Testis (tissue), 3 donors: ENCODE measurements around the gene PI4KA. TPM values are rescaled to one million over a fixed set of nuclear protein-coding genes. Genes with fewer than 3 reads are reported as not detected.
"Not testable (repeated sequence)": the region's sequence is repeated elsewhere in the genome, so short reads cannot be mapped to it uniquely, and the experiment has no call there.

Source experiments
- DNase-seq: peaks from one replicate; pipeline ENCODE4 v3.0.0-alpha.2; 2019
- H3K27ac ChIP-seq, 2 donors: fragments of 200-600 bp; sonication (generic); one replicate each; pipeline ENCODE4 v1.5.1; 2019
- H3K27me3 ChIP-seq: fragments of 200-600 bp; sonication (generic); one replicate; pipeline ENCODE4 v1.5.1; 2019
- H3K36me3 ChIP-seq: fragments of 200-600 bp; sonication (generic); one replicate; pipeline ENCODE4 v1.5.1; 2017; ENCODE audit warnings: low read depth; ENCODE audit errors: missing control alignments
- H3K4me1 ChIP-seq: fragments of 200-600 bp; sonication (generic); one replicate; pipeline ENCODE4 v1.5.1; 2019
- H3K4me3 ChIP-seq, 2 donors: fragments of 200-600 bp; sonication (generic); one replicate each; pipeline ENCODE4 v1.5.1; 2017 to 2019
- H3K9me3 ChIP-seq: fragments of 200-600 bp; sonication (generic); one replicate; pipeline ENCODE4 v1.5.1; 2017
- POLR2A ChIP-seq: fragments of 450-650 bp; IDR thresholded peaks from one replicate; pipeline ENCODE4 v1.6.1; 2017; ENCODE audit warnings: antibody characterized with exemption, mild to moderate bottlenecking, moderate library complexity
- WGBS, 2 donors: methylation state at CpG; one replicate each; pipeline ENCODE4 v1.1.5; 2018; 5-methylcytosine and 5-hydroxymethylcytosine counted together
- intact Hi-C: fragments of 100-400 bp; cut with DNase I; formaldehyde crosslinking; loops from one replicate; pipeline ENCODE4 v1.15.1; 2023; ENCODE audit warnings: low total_unique reads
- polyA plus RNA-seq: library from polyadenylated mRNA; stranded (reverse); fragments of 350-450 nt; fragmentation: Illumina TruSeq; extraction: RNeasy Lipid Tissue Mini Kit (QIAGEN cat#74804); gene quantifications from one replicate; pipeline ENCODE4 v1.2.3, GENCODE V29; 2014; ENCODE audit warnings: low read depth, low replicate concordance; ENCODE audit not compliant: insufficient read depth
- total RNA-seq, 2 donors: library from RNA; depleted of rRNA; stranded (reverse); fragments of >200 nt; gene quantifications; one replicate each; pipeline ENCODE4 v1.2.3, GENCODE V29; 2016
- TF ChIP-seq, protein P1 (sequence below), 3 experiments: fragments of 450-650 bp in 2 of 3; fragments of 200-600 bp in 1 of 3; sonication (generic) in 1 of 3; IDR thresholded peaks; one replicate each; pipeline ENCODE4 v1.5.1; 2016 to 2019; ENCODE audit warnings: antibody characterized with exemption in 3 of 3, mild to moderate bottlenecking in 2 of 3, moderate library complexity in 1 of 3

PI4KA gene
- total and polyA plus RNA-seq, 3 donors from 2014 or later, result 124 to 196 (median 140) TPM

GRCh38 chr22:20834725-20835124 lies 23.9 kb downstream of the PI4KA start:
- no peaks in the 10 kb centered on the region for H3K36me3 ChIP-seq
- DNase-seq, result no peak

DNA sequence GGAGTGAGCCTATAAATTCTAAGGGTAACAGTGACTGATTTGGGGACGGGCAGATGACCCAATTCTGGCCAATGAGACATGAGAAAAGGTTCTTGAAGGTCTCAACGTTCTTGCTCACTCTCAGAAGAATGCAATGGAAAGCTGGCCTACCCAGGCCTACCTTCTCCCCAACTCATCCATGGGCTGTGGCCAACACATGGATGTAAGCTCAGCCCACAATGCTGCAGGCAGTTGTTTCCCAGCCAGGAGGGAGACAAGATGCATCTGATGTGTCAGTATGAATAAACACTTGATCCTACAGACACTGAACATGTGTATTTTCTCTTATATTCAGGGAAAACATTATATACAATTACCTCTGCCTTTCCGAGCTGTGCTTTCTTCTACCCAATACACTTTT lies 24.4 kb downstream of the PI4KA start:
- Histone ChIP-seq H3K4me3 (no peak overlapping the region), H3K36me3 (no peaks in the 10 kb centered on the region), H3K9me3 (no peaks in the 10 kb centered on the region), H3K27ac (no peak overlapping the region), H3K27me3 (no peaks in the 10 kb centered on the region), H3K4me1 (no peaks in the 10 kb centered on the region)
- intact Hi-C loops, result no loop called here
- 90 to 91% methylated on average over 3 of the region's 3 CpGs for whole genome bisulfite sequencing, 2 donors
- TF ChIP-seq, protein P1, sequence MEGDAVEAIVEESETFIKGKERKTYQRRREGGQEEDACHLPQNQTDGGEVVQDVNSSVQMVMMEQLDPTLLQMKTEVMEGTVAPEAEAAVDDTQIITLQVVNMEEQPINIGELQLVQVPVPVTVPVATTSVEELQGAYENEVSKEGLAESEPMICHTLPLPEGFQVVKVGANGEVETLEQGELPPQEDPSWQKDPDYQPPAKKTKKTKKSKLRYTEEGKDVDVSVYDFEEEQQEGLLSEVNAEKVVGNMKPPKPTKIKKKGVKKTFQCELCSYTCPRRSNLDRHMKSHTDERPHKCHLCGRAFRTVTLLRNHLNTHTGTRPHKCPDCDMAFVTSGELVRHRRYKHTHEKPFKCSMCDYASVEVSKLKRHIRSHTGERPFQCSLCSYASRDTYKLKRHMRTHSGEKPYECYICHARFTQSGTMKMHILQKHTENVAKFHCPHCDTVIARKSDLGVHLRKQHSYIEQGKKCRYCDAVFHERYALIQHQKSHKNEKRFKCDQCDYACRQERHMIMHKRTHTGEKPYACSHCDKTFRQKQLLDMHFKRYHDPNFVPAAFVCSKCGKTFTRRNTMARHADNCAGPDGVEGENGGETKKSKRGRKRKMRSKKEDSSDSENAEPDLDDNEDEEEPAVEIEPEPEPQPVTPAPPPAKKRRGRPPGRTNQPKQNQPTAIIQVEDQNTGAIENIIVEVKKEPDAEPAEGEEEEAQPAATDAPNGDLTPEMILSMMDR (IDR thresholded peaks at IDR 0.05), result no peak
- no peak for TF ChIP-seq POLR2A
- no peak for DNase-seq

More at GRCh38 chr22:20834725-20835124, 23.9 kb downstream of the PI4KA start:
- TF ChIP-seq POLR2A, result no peak
- TF ChIP-seq, protein P1 (IDR thresholded peaks at IDR 0.05), result no peak
- H3K9me3 ChIP-seq, result no peaks in the 10 kb centered on the region
- no peaks in the 10 kb centered on the region for H3K4me1 ChIP-seq
- H3K27me3 ChIP-seq, result no peaks in the 10 kb centered on the region
- intact Hi-C loops, result no loop called here
- no peak overlapping the region for H3K27ac ChIP-seq
- WGBS, 2 donors, result 96% methylated on average over 3 of the region's 3 CpGs
- H3K4me3 ChIP-seq, result no peak overlapping the region

DNA sequence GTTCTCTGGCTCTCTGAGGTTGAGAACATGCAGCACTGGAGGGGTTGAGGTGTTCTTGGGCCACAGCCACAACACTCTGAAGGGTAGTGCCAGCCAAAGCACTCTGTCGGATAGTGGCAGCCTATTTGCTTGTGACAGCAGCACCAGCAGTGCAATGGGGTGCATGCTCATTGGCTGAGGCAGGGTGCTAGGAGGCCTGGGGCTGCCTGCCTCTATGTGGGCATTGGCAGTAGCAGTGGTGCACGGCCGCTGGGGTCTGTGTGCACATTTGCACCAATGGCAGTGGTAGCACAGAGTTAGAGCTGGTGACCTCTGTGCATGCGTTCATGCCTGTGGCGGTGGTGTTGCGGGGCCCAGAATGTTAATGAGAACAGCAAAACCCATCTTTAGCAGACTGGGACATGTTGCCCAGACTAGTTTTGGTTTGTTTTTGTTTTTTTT lies 25.4 kb downstream of the PI4KA start:
- Histone ChIP-seq H3K27ac (no peak overlapping the region), H3K27me3 (no peaks in the 10 kb centered on the region), H3K36me3 (no peaks in the 10 kb centered on the region), H3K9me3 (no peaks in the 10 kb centered on the region), H3K4me1 (no peaks in the 10 kb centered on the region), H3K4me3 (no peak overlapping the region)
- no peak for TF ChIP-seq POLR2A
- TF ChIP-seq, protein P1 (IDR thresholded peaks at IDR 0.05), result no peak
- no peak for DNase-seq
- WGBS, 2 donors, result 90 to 96% methylated on average over 4 to 6 of the region's 6 CpGs
- intact Hi-C loops, result no loop called here

DNA sequence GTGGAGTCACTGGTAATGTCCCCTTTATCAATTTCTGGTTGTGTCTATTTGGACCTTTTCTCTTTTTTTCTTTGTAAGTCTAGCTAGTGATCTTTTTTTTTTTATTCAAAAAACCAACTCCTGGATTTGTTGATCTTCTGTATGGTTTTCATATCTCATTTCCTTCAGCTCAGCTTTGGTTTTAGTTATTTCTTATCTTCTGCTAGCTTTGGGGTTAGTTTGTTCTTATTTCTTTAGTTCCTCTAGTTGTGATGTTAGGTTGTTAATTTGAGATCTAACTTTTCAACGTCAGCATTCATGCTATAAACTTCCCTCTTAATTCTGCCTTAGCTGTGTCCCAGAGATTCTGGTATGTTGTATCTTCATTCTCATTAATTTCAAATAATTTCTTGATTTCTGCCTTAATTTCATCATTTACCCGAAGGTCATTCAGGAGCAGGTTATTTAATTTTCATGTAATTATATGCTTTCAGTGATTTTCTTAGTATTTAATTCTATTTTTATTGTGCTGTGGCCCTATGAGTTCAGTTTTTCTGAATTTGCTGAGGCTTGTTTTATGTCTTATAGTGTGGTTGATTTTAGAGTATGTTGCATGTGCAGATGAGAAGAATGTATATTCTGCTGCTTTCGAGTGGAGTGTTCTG lies 29.0 kb downstream of the PI4KA start:
- TF ChIP-seq, protein P1 (IDR thresholded peaks at IDR 0.05), result no peak
- TF ChIP-seq POLR2A, result no peak
- intact Hi-C loops, result no loop called here
- H3K4me1 ChIP-seq, result no peaks in the 10 kb centered on the region
- H3K4me3 ChIP-seq, result no peak overlapping the region
- WGBS, 2 donors, result 95% methylated on average over 3 of the region's 3 CpGs
- H3K9me3 ChIP-seq, result no peaks in the 10 kb centered on the region
- H3K27me3 ChIP-seq, result no peaks in the 10 kb centered on the region
- no peak overlapping the region for H3K27ac ChIP-seq
- H3K36me3 ChIP-seq, result no peaks in the 10 kb centered on the region
- no peak for DNase-seq

DNA sequence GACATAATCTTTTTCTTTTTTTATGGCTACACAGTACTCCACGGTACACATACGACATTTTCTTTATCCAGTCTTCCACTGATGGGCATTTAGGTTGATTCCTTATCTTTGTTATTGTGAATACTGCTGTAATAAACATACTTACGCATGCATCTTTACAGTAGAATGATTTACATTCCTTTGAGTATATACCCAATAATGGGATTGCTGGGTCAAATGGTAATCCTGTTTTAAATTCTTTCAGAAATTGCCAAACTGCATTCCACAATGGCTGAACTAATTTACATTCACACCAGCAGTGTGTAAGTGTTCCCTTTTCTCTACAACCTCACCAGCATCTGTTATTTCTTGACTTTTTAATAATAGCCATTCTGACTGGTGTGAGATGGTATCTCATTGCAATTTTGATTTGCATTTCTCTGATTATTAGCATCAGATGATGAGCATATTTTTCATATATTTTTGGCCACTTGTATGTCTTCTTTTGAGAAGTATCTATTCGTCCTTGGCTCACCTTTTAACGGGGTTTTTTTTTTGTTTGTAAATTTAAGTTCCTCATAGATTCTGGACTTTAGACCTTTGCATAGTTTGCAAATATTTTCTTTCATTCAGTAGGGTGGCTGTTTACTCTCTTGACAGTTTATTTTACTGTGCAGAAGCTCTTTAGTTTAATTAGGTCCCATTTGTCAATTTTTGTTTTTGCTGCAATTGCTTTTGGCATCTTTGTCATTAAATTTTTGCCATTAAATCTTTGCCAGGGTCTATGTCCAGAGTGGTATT lies 32.0 kb downstream of the PI4KA start:
- H3K27ac ChIP-seq, H3K4me1 ChIP-seq, H3K27me3 ChIP-seq, intact Hi-C loops, H3K4me3 ChIP-seq, DNase-seq, H3K36me3 ChIP-seq, H3K9me3 ChIP-seq: not testable (repeated sequence)
- 91 to 95% methylated on average over 5 of the region's 5 CpGs for WGBS, 2 donors
